ENCODE data around the gene NACC2.

Gene NACC2

DNA sequence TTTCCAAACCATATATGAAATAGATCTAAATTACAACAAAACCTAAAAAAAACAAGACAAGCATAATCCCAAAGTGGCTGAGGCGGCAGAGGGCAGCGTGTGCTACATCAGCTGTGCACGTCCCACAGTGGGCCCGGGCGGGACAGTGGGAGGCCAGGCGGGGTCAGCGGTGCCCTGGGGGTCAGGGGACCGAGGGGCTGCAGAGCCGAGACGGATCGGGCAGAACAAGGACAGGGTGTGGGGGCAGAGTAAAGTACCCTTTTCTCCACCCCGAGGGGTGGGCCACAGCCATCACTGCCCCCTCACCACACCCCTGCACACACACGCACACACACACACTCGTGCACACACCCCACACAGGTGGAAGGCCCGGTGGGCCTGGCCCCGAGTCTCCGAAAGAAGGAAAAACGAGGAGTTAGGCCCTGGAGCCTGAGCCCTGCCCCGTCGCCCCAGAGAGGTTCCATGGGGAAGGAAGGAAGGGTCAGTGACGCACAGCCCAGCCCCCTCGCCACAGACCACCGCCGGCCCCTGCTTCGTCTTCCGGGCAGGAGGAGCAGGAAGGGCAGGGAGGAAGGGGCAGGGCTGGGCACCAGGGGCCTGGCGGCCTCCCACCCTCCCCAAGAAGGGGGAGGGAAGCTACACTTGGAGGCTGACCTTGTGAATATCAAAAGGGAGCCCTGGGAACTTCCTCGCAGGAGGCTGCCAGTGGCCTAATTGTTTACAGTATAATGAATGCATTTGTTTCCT, 84.3 kb downstream of the NACC2 start:
- H3K4me3 ChIP-seq (ENCODE audit: low read length), result no peak overlapping the region
- no peaks in the 10 kb centered on the region for H3K9me3 ChIP-seq (ENCODE audit: control insufficient read depth, insufficient read depth, low read length)
- H3K9me2 ChIP-seq (replicated peaks; ENCODE audit: control insufficient read depth, low read length), result no peaks in the 10 kb centered on the region
- H3K27ac ChIP-seq (ENCODE audit: low read depth, low read length), result no peak overlapping the region
- TF ChIP-seq, protein P1, sequence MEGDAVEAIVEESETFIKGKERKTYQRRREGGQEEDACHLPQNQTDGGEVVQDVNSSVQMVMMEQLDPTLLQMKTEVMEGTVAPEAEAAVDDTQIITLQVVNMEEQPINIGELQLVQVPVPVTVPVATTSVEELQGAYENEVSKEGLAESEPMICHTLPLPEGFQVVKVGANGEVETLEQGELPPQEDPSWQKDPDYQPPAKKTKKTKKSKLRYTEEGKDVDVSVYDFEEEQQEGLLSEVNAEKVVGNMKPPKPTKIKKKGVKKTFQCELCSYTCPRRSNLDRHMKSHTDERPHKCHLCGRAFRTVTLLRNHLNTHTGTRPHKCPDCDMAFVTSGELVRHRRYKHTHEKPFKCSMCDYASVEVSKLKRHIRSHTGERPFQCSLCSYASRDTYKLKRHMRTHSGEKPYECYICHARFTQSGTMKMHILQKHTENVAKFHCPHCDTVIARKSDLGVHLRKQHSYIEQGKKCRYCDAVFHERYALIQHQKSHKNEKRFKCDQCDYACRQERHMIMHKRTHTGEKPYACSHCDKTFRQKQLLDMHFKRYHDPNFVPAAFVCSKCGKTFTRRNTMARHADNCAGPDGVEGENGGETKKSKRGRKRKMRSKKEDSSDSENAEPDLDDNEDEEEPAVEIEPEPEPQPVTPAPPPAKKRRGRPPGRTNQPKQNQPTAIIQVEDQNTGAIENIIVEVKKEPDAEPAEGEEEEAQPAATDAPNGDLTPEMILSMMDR (IDR thresholded peaks at IDR 0.05; ENCODE audit: low read depth, low read length, poor library complexity, severe bottlenecking), result no peak
- no peak for TF ChIP-seq EZH2phosphoT487 (IDR thresholded peaks at IDR 0.05; ENCODE audit: borderline replicate concordance, low read length)
- no peaks in the 10 kb centered on the region for H3K27me3 ChIP-seq (ENCODE audit: control insufficient read depth, low read length)
- H3K79me2 ChIP-seq (ENCODE audit: control insufficient read depth, low read length), result no peaks in the 10 kb centered on the region
- 0 out of 2 replicates have a peak, but pooled peaks cover 2% of the 10 kb centered on the region for H3F3A ChIP-seq (ENCODE audit: control insufficient read depth, insufficient read depth)
- H3K4me2 ChIP-seq (ENCODE audit: low read length), result no peak overlapping the region
- 0 out of 2 replicates have a peak, but pooled peaks cover 4% of the 10 kb centered on the region for H3K36me3 ChIP-seq (ENCODE audit: control insufficient read depth, low read length)
- H3K4me1 ChIP-seq (ENCODE audit: control insufficient read depth, low read length), result peaks cover 20% of the 10 kb centered on the region
- no peaks in the 10 kb centered on the region for H4K20me1 ChIP-seq (ENCODE audit: control insufficient read depth, insufficient read depth, low read depth, low read length)

DNA sequence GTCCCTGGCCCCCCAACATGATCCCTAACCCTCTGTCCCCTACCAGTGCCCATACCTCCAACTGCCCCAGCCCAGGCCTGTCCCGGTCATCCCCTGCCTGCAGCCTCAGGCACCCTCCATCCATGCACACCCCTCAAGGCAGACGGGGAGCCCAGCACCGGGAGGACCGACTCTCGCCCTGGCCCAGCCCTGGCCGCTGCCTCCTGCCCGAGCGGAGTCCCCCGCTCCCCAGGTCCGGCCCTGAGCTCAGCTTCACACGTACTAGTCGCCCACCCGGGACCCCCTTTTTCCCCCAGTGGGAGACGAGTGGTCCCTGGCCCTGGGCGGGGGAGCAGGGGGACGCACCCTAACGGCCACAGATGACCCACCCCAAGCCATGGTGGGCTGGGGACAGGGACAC, 84.9 kb downstream of the NACC2 start:
- H3K9me2 ChIP-seq (replicated peaks; ENCODE audit: control insufficient read depth, low read length), result no peaks in the 10 kb centered on the region
- H3K27me3 ChIP-seq (ENCODE audit: control insufficient read depth, low read length), result no peaks in the 10 kb centered on the region
- no peaks in the 10 kb centered on the region for H4K20me1 ChIP-seq (ENCODE audit: control insufficient read depth, insufficient read depth, low read depth, low read length)
- H3K9me3 ChIP-seq (ENCODE audit: control insufficient read depth, insufficient read depth, low read length), result no peaks in the 10 kb centered on the region
- H3K4me2 ChIP-seq (ENCODE audit: low read length), result no peak overlapping the region
- peaks cover 20% of the 10 kb centered on the region for H3K4me1 ChIP-seq (ENCODE audit: control insufficient read depth, low read length)
- no peaks in the 10 kb centered on the region for H3K79me2 ChIP-seq (ENCODE audit: control insufficient read depth, low read length)
- H3K27ac ChIP-seq (ENCODE audit: low read depth, low read length), result no peak overlapping the region
- TF ChIP-seq EZH2phosphoT487 (IDR thresholded peaks at IDR 0.05; ENCODE audit: borderline replicate concordance, low read length), result no peak
- TF ChIP-seq, protein P1 (IDR thresholded peaks at IDR 0.05; ENCODE audit: low read depth, low read length, poor library complexity, severe bottlenecking), result no peak
- 0 out of 2 replicates have a peak, but pooled peaks cover 2% of the 10 kb centered on the region for H3F3A ChIP-seq (ENCODE audit: control insufficient read depth, insufficient read depth)
- H3K4me3 ChIP-seq (ENCODE audit: low read length), result no peak overlapping the region
- 0 out of 2 replicates have a peak, but pooled peaks cover 4% of the 10 kb centered on the region for H3K36me3 ChIP-seq (ENCODE audit: control insufficient read depth, low read length)

DNA sequence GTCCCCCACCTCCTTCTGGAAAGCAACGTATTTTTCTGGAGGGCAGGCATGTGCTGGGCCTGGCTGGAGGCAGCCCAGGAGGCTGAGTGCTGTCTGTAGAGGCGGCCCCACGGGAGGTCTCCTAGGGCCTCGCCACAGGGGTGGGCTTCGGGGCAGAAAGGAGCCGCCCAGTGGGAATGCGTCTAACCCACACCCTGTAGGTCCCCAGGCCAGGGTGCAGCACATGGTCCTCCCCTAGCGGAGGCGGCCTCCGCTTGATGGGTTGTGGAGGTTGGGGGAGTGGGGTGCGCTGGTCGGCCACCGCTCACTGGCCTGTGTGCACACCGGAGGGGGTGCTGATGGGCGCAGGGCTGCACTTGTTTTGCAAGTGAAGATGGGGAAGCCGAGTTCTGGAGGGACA, 85.6 kb downstream of the NACC2 start:
- Histone ChIP-seq H3K4me1 (ENCODE audit: control insufficient read depth, low read length) (peaks cover 20% of the 10 kb centered on the region), H4K20me1 (ENCODE audit: control insufficient read depth, insufficient read depth, low read depth, low read length) (no peaks in the 10 kb centered on the region), H3K36me3 (ENCODE audit: control insufficient read depth, low read length) (0 out of 2 replicates have a peak, but pooled peaks cover 4% of the 10 kb centered on the region), H3F3A (ENCODE audit: control insufficient read depth, insufficient read depth) (0 out of 2 replicates have a peak, but pooled peaks cover 2% of the 10 kb centered on the region), H3K9me3 (ENCODE audit: control insufficient read depth, insufficient read depth, low read length) (no peaks in the 10 kb centered on the region), H3K4me2 (ENCODE audit: low read length) (no peak overlapping the region), H3K79me2 (ENCODE audit: control insufficient read depth, low read length) (no peaks in the 10 kb centered on the region), H3K27ac (ENCODE audit: low read depth, low read length) (no peak overlapping the region), H3K9me2 (replicated peaks; ENCODE audit: control insufficient read depth, low read length) (no peaks in the 10 kb centered on the region), H3K4me3 (ENCODE audit: low read length) (no peak overlapping the region), H3K27me3 (ENCODE audit: control insufficient read depth, low read length) (no peaks in the 10 kb centered on the region)
- TF ChIP-seq, protein P1 (IDR thresholded peaks at IDR 0.05; ENCODE audit: low read depth, low read length, poor library complexity, severe bottlenecking), result no peak
- no peak for TF ChIP-seq EZH2phosphoT487 (IDR thresholded peaks at IDR 0.05; ENCODE audit: borderline replicate concordance, low read length)

Measured in DOHH2 (cell line).